PFSK-1 (cell line): Measurements from ENCODE around the gene PTCH2.

Experiments
- FOXP2 ChIP-seq: optimal IDR thresholded peaks from 2 replicates; pipeline ENCODE3; 2011; ENCODE audit warnings: borderline replicate concordance, control low read depth, inconsistent platforms; ENCODE audit not compliant: insufficient read depth; ENCODE audit errors: extremely low read length, extremely low read depth
- POLR2AphosphoS5 ChIP-seq: IDR thresholded peaks from 2 replicates; pipeline ENCODE4 v1.6.1; 2012; ENCODE audit warnings: low read depth, mild to moderate bottlenecking, control low read depth, low read length, moderate library complexity
- SIN3A ChIP-seq: IDR thresholded peaks from 2 replicates; pipeline ENCODE4 v1.6.1; 2012; ENCODE audit warnings: mild to moderate bottlenecking, low read length, moderate library complexity, borderline replicate concordance; ENCODE audit not compliant: insufficient read depth
- TAF1 ChIP-seq: IDR thresholded peaks from 2 replicates; pipeline ENCODE4 v1.6.1; 2012; ENCODE audit warnings: low read length, control low read depth, borderline replicate concordance; ENCODE audit not compliant: insufficient read depth
- TF ChIP-seq, protein P1 (sequence below), 2 experiments: IDR thresholded peaks; 2 replicates each; pipeline versions ENCODE4 v1.6.1 to v1.8.0; 2011 to 2012; ENCODE audit warnings: low read depth in 2 of 2, low read length in 2 of 2, control low read depth in 1 of 2, inconsistent platforms in 1 of 2, mild to moderate bottlenecking in 1 of 2, moderate library complexity in 1 of 2; ENCODE audit not compliant: insufficient read depth in 1 of 2

PTCH2 gene

DNA sequence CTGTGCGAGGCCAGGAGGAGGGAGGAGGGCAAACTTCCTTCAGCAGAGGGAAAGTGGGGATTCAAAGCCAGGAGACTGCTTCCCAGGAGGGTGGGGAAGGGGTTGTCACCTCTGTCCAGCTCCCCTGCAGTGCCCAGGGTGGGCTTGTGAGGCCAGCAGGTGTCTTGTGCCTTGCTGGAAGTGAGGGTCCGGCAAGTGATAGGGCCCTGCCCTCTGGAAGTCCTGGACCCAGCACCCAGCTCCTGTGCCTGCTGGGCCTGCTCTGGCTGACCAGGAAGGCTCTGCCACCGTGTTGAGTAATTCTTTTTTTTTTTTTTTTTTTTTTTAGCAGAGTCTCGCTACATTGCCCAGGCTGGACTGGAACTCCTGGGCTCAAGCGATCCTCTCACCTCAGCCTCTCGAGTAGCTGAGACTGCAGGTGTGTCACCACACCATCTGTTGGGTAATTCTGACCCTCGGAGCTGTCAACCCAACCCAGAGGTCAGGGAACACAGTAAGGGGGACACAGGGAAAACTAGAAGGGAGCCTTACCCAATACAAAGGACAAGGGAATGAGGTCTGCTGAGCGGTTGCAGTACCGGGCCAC is 56.1 kb downstream of the PTCH2 start:
- no peak for TF ChIP-seq SIN3A
- TF ChIP-seq, protein P1, sequence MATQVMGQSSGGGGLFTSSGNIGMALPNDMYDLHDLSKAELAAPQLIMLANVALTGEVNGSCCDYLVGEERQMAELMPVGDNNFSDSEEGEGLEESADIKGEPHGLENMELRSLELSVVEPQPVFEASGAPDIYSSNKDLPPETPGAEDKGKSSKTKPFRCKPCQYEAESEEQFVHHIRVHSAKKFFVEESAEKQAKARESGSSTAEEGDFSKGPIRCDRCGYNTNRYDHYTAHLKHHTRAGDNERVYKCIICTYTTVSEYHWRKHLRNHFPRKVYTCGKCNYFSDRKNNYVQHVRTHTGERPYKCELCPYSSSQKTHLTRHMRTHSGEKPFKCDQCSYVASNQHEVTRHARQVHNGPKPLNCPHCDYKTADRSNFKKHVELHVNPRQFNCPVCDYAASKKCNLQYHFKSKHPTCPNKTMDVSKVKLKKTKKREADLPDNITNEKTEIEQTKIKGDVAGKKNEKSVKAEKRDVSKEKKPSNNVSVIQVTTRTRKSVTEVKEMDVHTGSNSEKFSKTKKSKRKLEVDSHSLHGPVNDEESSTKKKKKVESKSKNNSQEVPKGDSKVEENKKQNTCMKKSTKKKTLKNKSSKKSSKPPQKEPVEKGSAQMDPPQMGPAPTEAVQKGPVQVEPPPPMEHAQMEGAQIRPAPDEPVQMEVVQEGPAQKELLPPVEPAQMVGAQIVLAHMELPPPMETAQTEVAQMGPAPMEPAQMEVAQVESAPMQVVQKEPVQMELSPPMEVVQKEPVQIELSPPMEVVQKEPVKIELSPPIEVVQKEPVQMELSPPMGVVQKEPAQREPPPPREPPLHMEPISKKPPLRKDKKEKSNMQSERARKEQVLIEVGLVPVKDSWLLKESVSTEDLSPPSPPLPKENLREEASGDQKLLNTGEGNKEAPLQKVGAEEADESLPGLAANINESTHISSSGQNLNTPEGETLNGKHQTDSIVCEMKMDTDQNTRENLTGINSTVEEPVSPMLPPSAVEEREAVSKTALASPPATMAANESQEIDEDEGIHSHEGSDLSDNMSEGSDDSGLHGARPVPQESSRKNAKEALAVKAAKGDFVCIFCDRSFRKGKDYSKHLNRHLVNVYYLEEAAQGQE (IDR thresholded peaks at IDR 0.05; ENCODE audit: insufficient read depth in 1 of 2, low read depth in 2 of 2, low read length in 2 of 2): no peak
- no peak for TF ChIP-seq TAF1
- TF ChIP-seq FOXP2: no peak
- TF ChIP-seq POLR2AphosphoS5: no peak

DNA sequence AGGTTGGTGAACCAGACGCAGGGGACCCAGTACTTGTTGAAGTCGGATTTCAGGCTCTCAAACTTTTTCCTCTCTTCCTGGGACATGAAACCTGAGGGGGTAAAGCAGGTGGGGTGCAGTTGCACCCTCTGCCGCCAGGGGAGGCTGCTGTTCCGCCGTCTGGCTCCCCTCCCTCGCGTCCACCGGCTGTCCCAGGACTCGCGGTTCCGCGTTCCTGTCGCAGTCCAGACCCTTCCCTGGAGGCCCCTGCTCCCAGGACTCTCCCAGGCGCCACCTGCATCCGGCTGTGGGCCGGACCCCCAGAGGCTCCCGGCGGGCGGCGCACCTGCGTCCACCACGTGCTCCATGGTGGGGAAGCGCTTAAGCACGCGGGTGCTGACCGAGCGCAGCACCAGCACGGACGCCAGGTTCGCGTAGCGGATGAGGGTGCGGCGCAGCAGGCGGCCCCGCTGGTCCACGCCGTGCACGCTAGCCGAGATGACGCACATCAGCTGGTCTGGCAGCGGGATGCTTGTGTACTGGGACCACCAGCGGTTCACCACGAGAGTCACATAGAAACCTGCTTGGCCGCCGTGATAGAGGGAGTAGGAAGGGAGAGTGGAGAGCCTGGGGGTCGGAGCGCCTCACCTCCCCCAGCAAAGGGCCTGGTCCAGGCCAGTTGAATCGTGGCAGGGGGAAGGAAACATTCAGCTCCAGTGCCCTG is 56.8 kb downstream of the PTCH2 start:
- peak; percentile 26 for TF ChIP-seq FOXP2
- TF ChIP-seq SIN3A: no peak
- TF ChIP-seq, protein P1 (IDR thresholded peaks at IDR 0.05; ENCODE audit: insufficient read depth in 1 of 2, low read depth in 2 of 2, low read length in 2 of 2): no peak

DNA sequence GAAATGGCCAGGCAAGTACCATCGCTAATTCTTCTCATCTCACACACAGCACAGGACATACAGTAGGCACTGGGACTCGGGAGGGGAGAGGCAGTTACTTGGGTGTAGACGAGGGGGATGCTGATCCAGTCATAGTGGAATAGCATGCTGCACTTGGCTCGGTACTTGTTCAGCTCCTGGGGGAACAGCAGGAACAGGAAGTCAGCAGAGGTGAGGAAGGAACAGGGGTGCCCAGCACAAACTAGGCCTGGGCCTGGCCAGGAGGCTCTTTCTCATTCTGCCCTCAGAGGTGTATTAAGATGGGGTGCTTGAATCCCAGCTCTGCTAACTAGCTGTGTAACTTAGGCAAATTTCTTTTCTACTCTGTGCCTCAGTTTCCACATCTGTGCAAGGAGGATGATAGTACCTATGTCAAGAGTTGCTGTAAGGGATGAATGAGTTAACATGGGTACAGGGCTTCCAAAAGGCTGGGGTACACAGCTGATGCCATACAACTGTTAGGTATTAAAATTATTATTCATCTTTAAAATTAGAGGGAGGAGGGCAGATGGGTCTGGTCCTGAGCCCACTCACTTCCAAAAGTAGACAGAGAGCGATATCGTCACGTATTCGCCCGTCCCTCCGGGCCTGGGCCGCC is 57.4 kb downstream of the PTCH2 start:
- TF ChIP-seq FOXP2 (no peak), POLR2AphosphoS5 (no peak), SIN3A (no peak), TAF1 (no peak)
- TF ChIP-seq, protein P1 (IDR thresholded peaks at IDR 0.05; ENCODE audit: insufficient read depth in 1 of 2, low read depth in 2 of 2, low read length in 2 of 2): no peak

DNA sequence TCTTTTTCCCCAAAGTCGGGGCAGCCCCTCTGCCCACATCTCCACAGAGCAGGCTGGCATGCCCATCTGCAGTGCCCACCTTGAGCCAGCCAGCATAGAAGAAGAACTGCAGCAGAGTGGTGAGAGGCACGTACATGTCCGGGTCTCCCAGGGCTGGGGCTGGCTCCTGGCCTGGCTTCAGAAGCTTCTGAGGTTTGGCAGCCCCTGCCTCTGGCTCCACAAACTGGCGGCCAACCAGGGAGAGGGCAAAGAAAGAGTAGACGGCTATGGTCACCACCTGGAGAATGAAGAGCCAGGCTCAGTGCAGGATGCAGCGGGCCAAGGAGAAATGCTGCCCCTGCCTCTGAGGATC is 58.0 kb downstream of the PTCH2 start:
- TF ChIP-seq, protein P1 (IDR thresholded peaks at IDR 0.05; ENCODE audit: insufficient read depth in 1 of 2, low read depth in 2 of 2, low read length in 2 of 2): no peak
- TF ChIP-seq SIN3A (no peak), FOXP2 (no peak), TAF1 (no peak), POLR2AphosphoS5 (no peak)
